Measurements from ENCODE around the gene SPTLC2. TPM values are rescaled to one million over a fixed set of nuclear protein-coding genes. Genes with fewer than 3 reads are reported as not detected.
A peak's percentile ranks its signal among the peaks of the same experiment; 100 is the strongest.
"Not testable (repeated sequence)": the region's sequence is repeated elsewhere in the genome, so short reads cannot be mapped to it uniquely, and the experiment has no call there.

The SPTLC2 gene
- total RNA-seq, 1 experiment from 2014 or later, result 32.6 TPM

GRCh38 chr14:77541905-77542304, 74.5 kb downstream of the SPTLC2 start:
- no peak overlapping the region for H4K91ac ChIP-seq (ENCODE audit: insufficient read length, low read depth, low read length)
- WGBS (ENCODE audit: extremely low coverage, insufficient read length, low lambda C conversion rate), result no CpG with 5 or more reads among the region's 4 CpGs

GRCh38 chr14:77536951-77537350, 79.5 kb downstream of the SPTLC2 start:
- not testable (repeated sequence) for H3K23me2 ChIP-seq (ENCODE audit: insufficient read length, low read depth, low read length, poor library complexity, severe bottlenecking); H3K27me3 Mint-ChIP-seq (ENCODE audit: low read depth); H4K8ac ChIP-seq (replicated peaks; ENCODE audit: insufficient read length, low read depth, low read length); H2AFZ ChIP-seq (ENCODE audit: low read length); H3K27ac Mint-ChIP-seq; H4K5ac ChIP-seq (ENCODE audit: insufficient read length, low read depth, low read length); H4K20me1 ChIP-seq (ENCODE audit: control insufficient read depth, insufficient read depth, insufficient read length); H2BK15ac ChIP-seq (ENCODE audit: low read depth, low read length); H3K4me1 ChIP-seq (ENCODE audit: insufficient read depth, low read length); H3K4ac ChIP-seq (ENCODE audit: low read depth, low read length); H2BK20ac ChIP-seq (ENCODE audit: low read depth, low read length, poor library complexity, severe bottlenecking); H3K14ac ChIP-seq (ENCODE audit: insufficient read depth, low read length); H3K79me1 ChIP-seq (ENCODE audit: insufficient read depth, low read depth, low read length, poor library complexity, severe bottlenecking); H2BK5ac ChIP-seq (ENCODE audit: insufficient read length, low read length); H3K4me3 Mint-ChIP-seq; H2AK5ac ChIP-seq (ENCODE audit: insufficient read length, low read length); H3K79me2 ChIP-seq (ENCODE audit: insufficient read depth, low read length); H2BK120ac ChIP-seq (ENCODE audit: low read depth, low read length, poor library complexity, severe bottlenecking); H3K4me1 Mint-ChIP-seq; H2BK12ac ChIP-seq (ENCODE audit: insufficient read length, low read depth, low read length); H3K27ac ChIP-seq (ENCODE audit: insufficient read length, low read depth, low read length); H3K4me2 ChIP-seq (ENCODE audit: insufficient read depth, insufficient read length, low read length); H4K91ac ChIP-seq (ENCODE audit: insufficient read length, low read depth, low read length); H3K9me3 ChIP-seq (ENCODE audit: control insufficient read depth, low read depth, low read length); H3K18ac ChIP-seq (ENCODE audit: insufficient read length, low read depth, low read length); DNase-seq; H3K9ac ChIP-seq (ENCODE audit: extremely low read depth, insufficient read length, low read length); H3K9me3 Mint-ChIP-seq; H3T11ph ChIP-seq (ENCODE audit: low read length); H3K56ac ChIP-seq (ENCODE audit: insufficient read length, low read depth, low read length); H3K27me3 ChIP-seq (ENCODE audit: insufficient read depth, low read length); H3K23ac ChIP-seq (ENCODE audit: insufficient read length, low read depth, low read length)
- WGBS (ENCODE audit: extremely low coverage, insufficient read length, low lambda C conversion rate), result no CpG with 5 or more reads among the region's 5 CpGs
- H3K36me3 Mint-ChIP-seq (ENCODE audit: insufficient read depth in 1 of 3, low read depth in 3 of 3), result peaks cover 3 to 16% (median 13%) of the 10 kb centered on the region in 3 experiments; a peak in 6 of 7 replicates

More at GRCh38 chr14:77541905-77542304, 74.5 kb downstream of the SPTLC2 start:
- Histone ChIP-seq H3K18ac (ENCODE audit: insufficient read length, low read depth, low read length) (no peak overlapping the region), H3K79me1 (ENCODE audit: insufficient read depth, low read depth, low read length, poor library complexity, severe bottlenecking) (no peaks in the 10 kb centered on the region), H3K27ac (ENCODE audit: insufficient read length, low read depth, low read length) (no peak overlapping the region), H2AK5ac (ENCODE audit: insufficient read length, low read length) (no peak overlapping the region), H3K9ac (ENCODE audit: extremely low read depth, insufficient read length, low read length) (no peak overlapping the region), H2BK5ac (ENCODE audit: insufficient read length, low read length) (no peak overlapping the region), H3T11ph (ENCODE audit: low read length) (no peak overlapping the region), H3K14ac (ENCODE audit: insufficient read depth, low read length) (no peak overlapping the region), H3K23ac (ENCODE audit: insufficient read length, low read depth, low read length) (no peak overlapping the region), H3K27me3 (ENCODE audit: insufficient read depth, low read length) (no peaks in the 10 kb centered on the region; the same call in 1 of the 2 replicates), H2BK20ac (ENCODE audit: low read depth, low read length, poor library complexity, severe bottlenecking) (no peak overlapping the region), H3K9me3 (ENCODE audit: control insufficient read depth, low read depth, low read length) (no peaks in the 10 kb centered on the region), H4K20me1 (ENCODE audit: control insufficient read depth, insufficient read depth, insufficient read length) (no peaks in the 10 kb centered on the region), H3K56ac (ENCODE audit: insufficient read length, low read depth, low read length) (no peak overlapping the region), H3K23me2 (ENCODE audit: insufficient read length, low read depth, low read length, poor library complexity, severe bottlenecking) (no peaks in the 10 kb centered on the region), H3K79me2 (ENCODE audit: insufficient read depth, low read length) (no peaks in the 10 kb centered on the region), H4K8ac (replicated peaks; ENCODE audit: insufficient read length, low read depth, low read length) (no peak overlapping the region), H3K4me1 (ENCODE audit: insufficient read depth, low read length) (no peaks in the 10 kb centered on the region), H4K5ac (ENCODE audit: insufficient read length, low read depth, low read length) (no peak overlapping the region), H2BK12ac (ENCODE audit: insufficient read length, low read depth, low read length) (no peak overlapping the region), H2BK120ac (ENCODE audit: low read depth, low read length, poor library complexity, severe bottlenecking) (no peak overlapping the region), H3K4ac (ENCODE audit: low read depth, low read length) (no peak overlapping the region), H3K4me2 (ENCODE audit: insufficient read depth, insufficient read length, low read length) (no peak overlapping the region), H2AFZ (ENCODE audit: low read length) (no peak overlapping the region), H2BK15ac (ENCODE audit: low read depth, low read length) (no peak overlapping the region)
- peak overlapping the region in 2 of 3 experiments; percentile 24 to 34; a peak in 3 of 7 replicates for H3K27ac Mint-ChIP-seq
- DNase-seq, result no peak
- H3K36me3 Mint-ChIP-seq (ENCODE audit: insufficient read depth in 1 of 3, low read depth in 3 of 3), result peaks cover 0 to 16% (median 8%) of the 10 kb centered on the region in 3 experiments; a peak in 6 of 7 replicates
- H3K27me3 Mint-ChIP-seq (ENCODE audit: low read depth), result no peaks in the 10 kb centered on the region
- H3K4me3 Mint-ChIP-seq, result no peak overlapping the region
- H3K9me3 Mint-ChIP-seq, result no peaks in the 10 kb centered on the region
- H3K4me1 Mint-ChIP-seq, result peaks cover 2 to 4% of the 10 kb centered on the region in 2 experiments
- TF ChIP-seq, protein P1, sequence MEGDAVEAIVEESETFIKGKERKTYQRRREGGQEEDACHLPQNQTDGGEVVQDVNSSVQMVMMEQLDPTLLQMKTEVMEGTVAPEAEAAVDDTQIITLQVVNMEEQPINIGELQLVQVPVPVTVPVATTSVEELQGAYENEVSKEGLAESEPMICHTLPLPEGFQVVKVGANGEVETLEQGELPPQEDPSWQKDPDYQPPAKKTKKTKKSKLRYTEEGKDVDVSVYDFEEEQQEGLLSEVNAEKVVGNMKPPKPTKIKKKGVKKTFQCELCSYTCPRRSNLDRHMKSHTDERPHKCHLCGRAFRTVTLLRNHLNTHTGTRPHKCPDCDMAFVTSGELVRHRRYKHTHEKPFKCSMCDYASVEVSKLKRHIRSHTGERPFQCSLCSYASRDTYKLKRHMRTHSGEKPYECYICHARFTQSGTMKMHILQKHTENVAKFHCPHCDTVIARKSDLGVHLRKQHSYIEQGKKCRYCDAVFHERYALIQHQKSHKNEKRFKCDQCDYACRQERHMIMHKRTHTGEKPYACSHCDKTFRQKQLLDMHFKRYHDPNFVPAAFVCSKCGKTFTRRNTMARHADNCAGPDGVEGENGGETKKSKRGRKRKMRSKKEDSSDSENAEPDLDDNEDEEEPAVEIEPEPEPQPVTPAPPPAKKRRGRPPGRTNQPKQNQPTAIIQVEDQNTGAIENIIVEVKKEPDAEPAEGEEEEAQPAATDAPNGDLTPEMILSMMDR (conservative IDR thresholded peaks at IDR 0.05), result no peak
